Retinal pigment epithelial cell (primary cell): Measurements from ENCODE around the gene GJA3.

Source experiments
- DNase-seq: peaks from one replicate; pipeline ENCODE4 v3.0.0-alpha.2; 2010; ENCODE audit warnings: low read depth
- H3K4me3 ChIP-seq: 2 replicates; pipeline ENCODE4 v1.5.1; 2011; ENCODE audit warnings: mild to moderate bottlenecking, low read length, control low read depth, moderate library complexity
- TF ChIP-seq, protein P1 (sequence below): conservative IDR thresholded peaks from 2 replicates; pipeline ENCODE4 v1.5.1; 2011; ENCODE audit warnings: low read depth, low read length, control low read depth, inconsistent platforms

Gene GJA3

DNA sequence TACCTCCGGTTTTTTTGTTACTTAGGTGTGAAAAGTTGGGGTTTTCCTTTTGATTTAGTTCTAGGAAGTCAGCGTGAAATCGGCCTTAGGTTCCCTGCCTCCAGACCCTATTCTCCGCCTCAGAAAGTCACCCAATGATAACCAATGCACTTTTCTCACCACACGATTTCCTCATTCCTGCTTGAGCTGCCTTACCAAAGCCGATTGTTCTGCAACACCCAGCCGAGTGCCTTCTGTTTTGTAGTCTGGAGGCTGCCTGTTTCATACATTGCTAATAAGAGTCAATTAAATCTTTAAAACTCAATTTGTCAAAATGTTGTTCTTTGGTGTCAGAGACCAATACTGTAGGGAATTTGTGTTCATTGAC is 39.7 kb downstream of the GJA3 start:
- TF ChIP-seq, protein P1, sequence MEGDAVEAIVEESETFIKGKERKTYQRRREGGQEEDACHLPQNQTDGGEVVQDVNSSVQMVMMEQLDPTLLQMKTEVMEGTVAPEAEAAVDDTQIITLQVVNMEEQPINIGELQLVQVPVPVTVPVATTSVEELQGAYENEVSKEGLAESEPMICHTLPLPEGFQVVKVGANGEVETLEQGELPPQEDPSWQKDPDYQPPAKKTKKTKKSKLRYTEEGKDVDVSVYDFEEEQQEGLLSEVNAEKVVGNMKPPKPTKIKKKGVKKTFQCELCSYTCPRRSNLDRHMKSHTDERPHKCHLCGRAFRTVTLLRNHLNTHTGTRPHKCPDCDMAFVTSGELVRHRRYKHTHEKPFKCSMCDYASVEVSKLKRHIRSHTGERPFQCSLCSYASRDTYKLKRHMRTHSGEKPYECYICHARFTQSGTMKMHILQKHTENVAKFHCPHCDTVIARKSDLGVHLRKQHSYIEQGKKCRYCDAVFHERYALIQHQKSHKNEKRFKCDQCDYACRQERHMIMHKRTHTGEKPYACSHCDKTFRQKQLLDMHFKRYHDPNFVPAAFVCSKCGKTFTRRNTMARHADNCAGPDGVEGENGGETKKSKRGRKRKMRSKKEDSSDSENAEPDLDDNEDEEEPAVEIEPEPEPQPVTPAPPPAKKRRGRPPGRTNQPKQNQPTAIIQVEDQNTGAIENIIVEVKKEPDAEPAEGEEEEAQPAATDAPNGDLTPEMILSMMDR, result no peak
- DNase-seq, result no peak
- no peak overlapping the region for H3K4me3 ChIP-seq

DNA sequence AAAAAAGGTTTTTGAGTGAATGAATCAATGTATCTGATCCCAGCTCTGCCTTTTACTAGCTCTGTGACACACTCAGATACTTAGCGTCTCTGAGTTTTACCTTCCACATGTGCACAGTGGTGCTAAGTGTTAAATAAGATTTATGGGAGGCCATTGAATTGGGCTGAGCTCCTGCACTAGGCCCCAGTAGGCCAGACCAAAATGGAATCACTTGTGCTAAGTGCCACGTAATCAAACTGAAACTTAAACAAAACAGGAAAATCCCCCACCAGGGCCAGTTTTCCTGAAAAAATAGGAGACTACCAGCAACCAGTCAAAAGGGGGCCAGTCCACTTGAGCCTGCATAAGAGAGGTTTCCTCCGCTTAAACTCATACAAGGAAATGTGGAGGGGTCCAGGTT is 40.9 kb downstream of the GJA3 start:
- TF ChIP-seq, protein P1, result no peak
- DNase-seq, result no peak
- no peak overlapping the region for H3K4me3 ChIP-seq

DNA sequence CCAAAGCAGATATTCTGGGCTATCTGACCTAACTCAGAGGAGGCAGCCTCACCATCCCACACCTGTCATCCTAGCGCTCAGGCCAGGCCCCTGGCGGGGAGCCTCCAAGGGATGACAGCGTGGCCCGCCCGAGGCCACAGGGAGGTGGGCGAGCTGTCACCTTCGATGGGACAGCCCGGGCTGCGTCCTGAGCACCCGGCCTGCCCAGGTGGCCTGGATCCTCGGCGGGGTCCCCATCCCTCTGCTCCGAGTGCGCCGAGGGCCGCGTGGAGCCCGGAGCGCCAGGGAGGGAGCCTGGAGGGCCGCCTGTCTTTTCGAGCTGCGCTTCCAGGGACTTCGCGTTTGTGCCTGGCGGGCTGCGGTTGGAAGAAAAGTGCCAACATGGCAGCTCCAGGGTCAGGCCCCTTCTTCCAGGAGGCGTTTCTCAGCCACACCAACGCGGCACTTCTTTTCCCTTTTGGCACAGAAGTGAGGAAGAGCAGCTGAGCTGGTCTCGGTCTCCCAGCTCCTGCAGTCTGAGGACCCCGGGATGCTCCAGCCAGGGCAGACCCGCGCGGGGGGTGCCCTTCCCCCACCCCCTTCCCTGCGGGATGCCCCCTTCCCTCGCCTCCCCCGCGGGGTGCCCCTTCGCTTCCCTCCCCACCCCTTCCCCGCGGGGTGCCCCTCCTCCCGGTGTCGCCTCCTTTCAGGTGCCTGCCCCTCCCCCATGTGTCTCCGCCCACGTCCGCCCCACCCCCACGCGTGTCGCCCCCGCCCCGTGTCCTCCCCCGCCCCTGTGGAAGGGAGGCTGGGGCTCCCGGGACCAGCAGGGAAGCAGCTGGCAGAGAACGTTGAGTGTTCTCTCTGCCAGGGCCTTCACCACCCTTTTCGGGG is 42.3 kb downstream of the GJA3 start:
- peak overlapping the region; percentile 68 for H3K4me3 ChIP-seq
- no peak for DNase-seq
- TF ChIP-seq, protein P1, result no peak

DNA sequence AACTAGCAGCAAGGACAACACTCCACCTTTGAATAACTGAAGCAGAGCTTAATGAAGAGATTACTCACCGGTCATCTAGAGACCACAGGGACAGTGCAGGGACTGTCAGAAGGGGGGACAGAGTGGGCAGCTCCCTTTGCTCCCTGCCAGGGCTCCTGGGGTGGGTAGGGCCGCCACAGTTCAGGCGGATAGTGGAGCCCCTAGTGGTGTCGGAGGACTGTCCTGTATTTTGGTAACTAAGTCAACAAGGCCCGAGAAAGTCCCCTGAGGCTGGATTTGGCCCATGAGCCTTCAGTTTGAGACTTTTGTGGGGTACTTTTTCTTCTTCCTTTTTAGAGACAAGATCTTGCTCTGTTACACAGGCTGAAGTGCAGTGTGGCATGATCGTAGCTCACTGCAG is 44.6 kb downstream of the GJA3 start:
- H3K4me3 ChIP-seq, result no peak overlapping the region
- no peak for DNase-seq
- TF ChIP-seq, protein P1, result no peak

DNA sequence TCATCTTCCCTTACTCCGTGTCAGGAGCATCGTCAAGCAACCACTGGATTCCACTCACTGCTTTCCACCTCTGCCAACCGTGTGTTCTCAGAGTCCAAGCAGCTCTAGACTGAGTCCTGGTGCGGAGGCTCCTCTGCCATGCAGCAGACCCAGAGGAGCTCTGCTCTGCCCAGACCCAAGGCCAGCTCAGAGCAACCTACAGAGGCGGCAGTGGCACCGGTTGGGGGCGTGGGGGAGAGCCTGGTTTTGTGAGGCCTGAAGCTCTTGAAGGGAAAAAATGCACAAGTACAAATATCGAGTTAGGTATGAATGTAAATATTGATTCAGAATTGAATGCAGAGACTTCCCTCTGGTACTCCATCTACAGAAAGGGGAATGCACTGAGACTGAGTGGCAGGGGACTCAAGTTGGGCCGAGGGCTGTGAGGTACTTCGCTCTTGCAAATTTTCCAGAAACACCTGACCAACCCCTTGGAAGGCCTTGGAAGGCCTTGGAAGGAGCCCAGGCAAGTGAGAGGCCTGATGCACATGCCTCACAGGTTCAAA is 46.7 kb downstream of the GJA3 start:
- no peak overlapping the region for H3K4me3 ChIP-seq
- DNase-seq, result no peak
- TF ChIP-seq, protein P1, result no peak

DNA sequence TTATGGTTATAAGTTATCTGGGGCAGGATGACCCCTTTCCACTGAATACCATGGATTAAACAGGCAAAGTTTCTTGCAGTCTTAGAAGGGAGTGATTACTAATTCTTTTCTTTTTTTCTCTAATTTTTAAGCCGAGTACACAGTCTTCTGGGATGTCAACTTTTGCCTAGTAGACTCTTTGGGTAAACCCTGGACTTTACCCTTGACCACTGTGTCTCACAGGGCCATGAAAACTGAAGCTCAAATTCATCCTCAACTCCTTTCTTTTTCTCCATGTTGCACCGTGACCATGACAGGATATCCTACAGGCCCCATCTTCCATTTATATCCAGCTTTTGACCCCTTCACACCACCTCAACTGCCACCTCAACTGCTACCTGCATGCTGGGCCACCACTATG is 51.8 kb downstream of the GJA3 start:
- TF ChIP-seq, protein P1, result no peak
- DNase-seq, result no peak
- no peak overlapping the region for H3K4me3 ChIP-seq

DNA sequence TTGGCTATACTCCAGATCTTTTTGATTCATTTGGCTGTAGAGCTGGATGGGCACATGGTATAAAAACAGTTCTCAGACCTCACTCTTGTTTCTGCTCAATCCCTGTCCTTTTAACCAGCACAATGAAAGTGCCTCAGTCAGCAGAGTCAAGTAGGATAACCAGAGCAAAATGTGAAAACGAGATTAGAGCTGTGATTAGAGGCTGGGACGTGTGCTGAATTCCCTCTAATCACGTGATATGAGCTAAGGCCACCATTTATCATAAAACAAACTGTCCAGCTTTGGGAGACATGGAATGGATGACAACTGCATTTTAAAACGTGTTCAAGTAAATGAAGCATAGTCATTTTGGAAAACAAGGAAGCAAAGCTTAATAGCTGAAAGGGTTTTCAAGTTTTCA is 54.1 kb downstream of the GJA3 start:
- H3K4me3 ChIP-seq, result no peak overlapping the region
- no peak for DNase-seq
- TF ChIP-seq, protein P1, result no peak
